ENCODE data around the gene CCNF. TPM values are rescaled to one million over a fixed set of nuclear protein-coding genes. Genes with fewer than 3 reads are reported as not detected.

CCNF gene

DNA sequence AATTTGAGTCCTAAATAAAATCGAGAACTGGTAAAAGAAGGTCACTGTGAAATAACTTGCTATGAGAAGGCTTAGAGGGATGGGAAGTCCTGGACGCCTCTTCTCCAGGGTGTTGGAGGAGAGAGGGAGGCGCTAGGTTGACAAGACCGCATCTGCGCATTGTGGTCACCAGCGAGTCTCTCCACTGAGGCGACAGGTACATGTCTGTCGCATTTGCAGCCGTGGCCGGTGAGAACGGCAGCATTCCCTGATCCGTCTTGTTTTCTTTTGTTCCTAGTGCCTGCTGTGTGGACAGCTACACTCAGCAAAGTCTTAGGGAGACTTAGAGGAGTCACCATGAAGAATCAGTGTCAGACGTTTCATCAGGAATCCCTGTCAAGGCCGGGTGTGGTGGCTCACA, 76.4 kb downstream of the CCNF start:
- no peak overlapping the region for H3K27ac ChIP-seq (replicated peaks)
- no peaks in the 10 kb centered on the region for H3K27me3 ChIP-seq (ENCODE audit: insufficient read depth, poor library complexity, severe bottlenecking)
- TF ChIP-seq GABPA (IDR thresholded peaks at IDR 0.05; ENCODE audit: low read depth) (no peak), SPI1 (IDR thresholded peaks at IDR 0.05; ENCODE audit: borderline replicate concordance, low read depth) (no peak), POLR2AphosphoS5 (IDR thresholded peaks at IDR 0.05; ENCODE audit: low read depth) (no peak)
- TF ChIP-seq, protein P1, sequence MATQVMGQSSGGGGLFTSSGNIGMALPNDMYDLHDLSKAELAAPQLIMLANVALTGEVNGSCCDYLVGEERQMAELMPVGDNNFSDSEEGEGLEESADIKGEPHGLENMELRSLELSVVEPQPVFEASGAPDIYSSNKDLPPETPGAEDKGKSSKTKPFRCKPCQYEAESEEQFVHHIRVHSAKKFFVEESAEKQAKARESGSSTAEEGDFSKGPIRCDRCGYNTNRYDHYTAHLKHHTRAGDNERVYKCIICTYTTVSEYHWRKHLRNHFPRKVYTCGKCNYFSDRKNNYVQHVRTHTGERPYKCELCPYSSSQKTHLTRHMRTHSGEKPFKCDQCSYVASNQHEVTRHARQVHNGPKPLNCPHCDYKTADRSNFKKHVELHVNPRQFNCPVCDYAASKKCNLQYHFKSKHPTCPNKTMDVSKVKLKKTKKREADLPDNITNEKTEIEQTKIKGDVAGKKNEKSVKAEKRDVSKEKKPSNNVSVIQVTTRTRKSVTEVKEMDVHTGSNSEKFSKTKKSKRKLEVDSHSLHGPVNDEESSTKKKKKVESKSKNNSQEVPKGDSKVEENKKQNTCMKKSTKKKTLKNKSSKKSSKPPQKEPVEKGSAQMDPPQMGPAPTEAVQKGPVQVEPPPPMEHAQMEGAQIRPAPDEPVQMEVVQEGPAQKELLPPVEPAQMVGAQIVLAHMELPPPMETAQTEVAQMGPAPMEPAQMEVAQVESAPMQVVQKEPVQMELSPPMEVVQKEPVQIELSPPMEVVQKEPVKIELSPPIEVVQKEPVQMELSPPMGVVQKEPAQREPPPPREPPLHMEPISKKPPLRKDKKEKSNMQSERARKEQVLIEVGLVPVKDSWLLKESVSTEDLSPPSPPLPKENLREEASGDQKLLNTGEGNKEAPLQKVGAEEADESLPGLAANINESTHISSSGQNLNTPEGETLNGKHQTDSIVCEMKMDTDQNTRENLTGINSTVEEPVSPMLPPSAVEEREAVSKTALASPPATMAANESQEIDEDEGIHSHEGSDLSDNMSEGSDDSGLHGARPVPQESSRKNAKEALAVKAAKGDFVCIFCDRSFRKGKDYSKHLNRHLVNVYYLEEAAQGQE (IDR thresholded peaks at IDR 0.05; ENCODE audit: insufficient replicate concordance, low read depth), result no peak
- TF ChIP-seq, protein P2, sequence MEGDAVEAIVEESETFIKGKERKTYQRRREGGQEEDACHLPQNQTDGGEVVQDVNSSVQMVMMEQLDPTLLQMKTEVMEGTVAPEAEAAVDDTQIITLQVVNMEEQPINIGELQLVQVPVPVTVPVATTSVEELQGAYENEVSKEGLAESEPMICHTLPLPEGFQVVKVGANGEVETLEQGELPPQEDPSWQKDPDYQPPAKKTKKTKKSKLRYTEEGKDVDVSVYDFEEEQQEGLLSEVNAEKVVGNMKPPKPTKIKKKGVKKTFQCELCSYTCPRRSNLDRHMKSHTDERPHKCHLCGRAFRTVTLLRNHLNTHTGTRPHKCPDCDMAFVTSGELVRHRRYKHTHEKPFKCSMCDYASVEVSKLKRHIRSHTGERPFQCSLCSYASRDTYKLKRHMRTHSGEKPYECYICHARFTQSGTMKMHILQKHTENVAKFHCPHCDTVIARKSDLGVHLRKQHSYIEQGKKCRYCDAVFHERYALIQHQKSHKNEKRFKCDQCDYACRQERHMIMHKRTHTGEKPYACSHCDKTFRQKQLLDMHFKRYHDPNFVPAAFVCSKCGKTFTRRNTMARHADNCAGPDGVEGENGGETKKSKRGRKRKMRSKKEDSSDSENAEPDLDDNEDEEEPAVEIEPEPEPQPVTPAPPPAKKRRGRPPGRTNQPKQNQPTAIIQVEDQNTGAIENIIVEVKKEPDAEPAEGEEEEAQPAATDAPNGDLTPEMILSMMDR (IDR thresholded peaks at IDR 0.05; ENCODE audit: insufficient read depth, low read length), result no peak
- no peak overlapping the region for H3K4me3 ChIP-seq (replicated peaks; ENCODE audit: insufficient read depth, low read length)
- DNase-seq (ENCODE audit: low read depth in 1 of 2, low spot score in 1 of 2), result no peak

DNA sequence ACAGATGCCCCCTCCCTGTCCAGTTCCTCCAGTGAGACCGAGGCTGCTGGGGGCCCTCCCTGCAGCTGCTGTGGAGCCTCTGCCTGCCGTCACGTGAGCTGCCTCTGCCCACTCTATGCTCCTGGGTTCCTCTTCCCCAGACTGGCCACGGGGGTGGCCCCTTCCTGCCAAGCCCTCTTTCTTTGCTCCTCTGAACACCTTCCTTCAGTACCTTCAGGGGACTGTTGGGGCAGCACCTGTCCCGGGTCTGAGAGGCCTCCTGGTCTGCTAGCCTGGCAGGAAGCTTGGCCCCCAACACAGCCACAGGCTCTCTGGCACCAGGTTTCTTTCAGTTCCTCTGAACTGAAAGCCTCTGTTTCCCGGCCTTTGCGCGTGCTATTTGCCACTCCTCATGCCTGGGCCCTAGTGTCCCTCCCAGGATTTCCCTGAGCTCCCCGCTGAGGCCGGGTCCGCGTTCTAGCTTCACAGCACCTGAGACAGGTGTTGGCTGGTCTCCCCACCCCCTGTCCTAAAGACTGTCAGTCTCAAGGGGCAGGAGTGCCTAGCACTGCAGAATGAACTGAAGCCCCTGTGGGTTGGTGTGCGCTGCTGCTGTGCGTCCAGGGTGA, 77.9 kb downstream of the CCNF start:
- peak overlapping the region; percentile 78 for H3K27ac ChIP-seq (replicated peaks)

DNA sequence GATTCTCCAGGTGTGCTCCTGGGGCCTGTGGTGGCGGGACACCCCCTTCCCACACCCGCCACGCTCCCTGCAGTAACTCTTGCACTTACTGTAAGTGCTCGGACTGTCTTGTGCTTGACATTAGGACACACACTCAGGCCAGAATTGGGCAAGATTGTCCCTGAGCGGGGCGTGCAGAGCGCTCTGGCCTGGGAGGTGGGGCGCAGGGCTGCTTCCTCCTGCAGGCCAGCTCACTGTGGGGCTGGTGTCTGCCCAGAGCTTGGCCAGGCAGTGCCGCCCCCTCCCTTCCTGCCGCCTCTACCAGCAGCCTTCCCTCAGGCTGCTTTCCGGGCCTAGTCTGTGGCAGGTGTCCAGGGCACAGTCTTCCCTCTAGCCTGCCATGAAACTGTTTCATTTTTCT, 78.4 kb downstream of the CCNF start:
- Histone ChIP-seq H3K27me3 (ENCODE audit: insufficient read depth, poor library complexity, severe bottlenecking) (no peaks in the 10 kb centered on the region), H3K4me3 (replicated peaks; ENCODE audit: insufficient read depth, low read length) (no peak overlapping the region), H3K27ac (replicated peaks) (peak overlapping the region; percentile 78)
- no peak for TF ChIP-seq GABPA (IDR thresholded peaks at IDR 0.05; ENCODE audit: low read depth)
- no peak for TF ChIP-seq POLR2AphosphoS5 (IDR thresholded peaks at IDR 0.05; ENCODE audit: low read depth)
- TF ChIP-seq, protein P1 (IDR thresholded peaks at IDR 0.05; ENCODE audit: insufficient replicate concordance, low read depth), result no peak
- TF ChIP-seq SPI1 (IDR thresholded peaks at IDR 0.05; ENCODE audit: borderline replicate concordance, low read depth), result no peak
- TF ChIP-seq, protein P2 (IDR thresholded peaks at IDR 0.05; ENCODE audit: insufficient read depth, low read length), result no peak
- DNase-seq (ENCODE audit: low read depth in 1 of 2, low spot score in 1 of 2), result peak; percentile 79 to 80

More for the DNA sequence above, 77.9 kb downstream of the CCNF start:
- Histone ChIP-seq H3K27me3 (ENCODE audit: insufficient read depth, poor library complexity, severe bottlenecking) (no peaks in the 10 kb centered on the region), H3K4me3 (replicated peaks; ENCODE audit: insufficient read depth, low read length) (no peak overlapping the region)
- peak; percentile 79 to 87 for DNase-seq (ENCODE audit: low read depth in 1 of 2, low spot score in 1 of 2)
- TF ChIP-seq GABPA (IDR thresholded peaks at IDR 0.05; ENCODE audit: low read depth) (no peak), SPI1 (IDR thresholded peaks at IDR 0.05; ENCODE audit: borderline replicate concordance, low read depth) (peak; percentile 64; the same call in 1 of the 2 replicates)
- TF ChIP-seq, protein P1 (IDR thresholded peaks at IDR 0.05; ENCODE audit: insufficient replicate concordance, low read depth), result no peak

Small RNA genes within 50 kb of the gene (microRNA-seq; reads per million reads assigned to microRNA genes)
- gene MIR6767, result not detected
- gene MIR6768, result not detected
